HepG2 (cell line): ENCODE data around the gene LYSMD2. TPM values are rescaled to one million over a fixed set of nuclear protein-coding genes. Genes with fewer than 3 reads are reported as not detected.

ENCODE experiments used
- ASH2L ChIP-seq: fragments of 300-600, 200-600 bp; sonication (generic); IDR thresholded peaks from 2 replicates; pipeline ENCODE4 v1.7.0; 2017; ENCODE audit warnings: low read depth, mild to moderate bottlenecking, moderate library complexity, mixed read lengths, low read length; ENCODE audit not compliant: insufficient read length
- TFDP2 ChIP-seq: sonication (generic); formaldehyde crosslinking; IDR thresholded peaks from 2 replicates; pipeline ENCODE4 v1.4.0; 2020; ENCODE audit warnings: missing genetic modification reagents
- ZBTB21 ChIP-seq: sonication (generic); formaldehyde crosslinking; IDR thresholded peaks from 2 replicates; pipeline ENCODE4 v1.4.0; 2020; ENCODE audit warnings: missing genetic modification reagents
- ZBTB3 ChIP-seq: sonication (generic); formaldehyde crosslinking; IDR thresholded peaks from 2 replicates; pipeline ENCODE4 v1.4.0; 2020; ENCODE audit warnings: low read depth, mild to moderate bottlenecking, moderate library complexity, missing genetic modification reagents, borderline replicate concordance
- ZNF142 ChIP-seq: sonication (generic); formaldehyde crosslinking; IDR thresholded peaks from 2 replicates; pipeline ENCODE4 v1.4.0; 2020; ENCODE audit warnings: missing genetic modification reagents
- ZNF20 ChIP-seq: sonication (generic); formaldehyde crosslinking; IDR thresholded peaks from 2 replicates; pipeline ENCODE4 v1.4.0; 2020; ENCODE audit warnings: mild to moderate bottlenecking, moderate library complexity, missing genetic modification reagents
- ZNF776 ChIP-seq: sonication (generic); formaldehyde crosslinking; IDR thresholded peaks from 2 replicates; pipeline ENCODE4 v1.4.0; 2020; ENCODE audit warnings: mild to moderate bottlenecking, missing genetic modification reagents
- ZNF788 ChIP-seq: sonication (generic); formaldehyde crosslinking; IDR thresholded peaks from 2 replicates; pipeline ENCODE4 v1.5.0; 2020; ENCODE audit warnings: mild to moderate bottlenecking, missing genetic modification reagents, borderline replicate concordance
- ZNF800 ChIP-seq: sonication (generic); formaldehyde crosslinking; IDR thresholded peaks from 2 replicates; pipeline ENCODE4 v1.4.0; 2020; ENCODE audit warnings: missing genetic modification reagents
- polyA plus RNA-seq, 8 experiments: library from polyadenylated mRNA; depleted of rRNA in 3 of 8; stranded (reverse) in 7 of 8; unstranded in 1 of 8; fragments of >200 nt; fragmentation: Illumina TruSeq in 4 of 8; extraction: Trizol in 4 of 8; gene quantifications; 2 replicates each; pipeline versions ENCODE4 v1.2.1 to v1.2.3, GENCODE V29; 2011 to 2016; ENCODE audit warnings: low read depth in 4 of 8, missing spikeins in 1 of 8, mixed read lengths in 1 of 8; ENCODE audit not compliant: insufficient read depth in 1 of 8
- total RNA-seq, 5 experiments: library from RNA; depleted of rRNA; stranded (reverse); fragments of >200 nt; fragmentation: Illumina TruSeq; extraction: Trizol; gene quantifications; 2 replicates each; pipeline ENCODE4 v1.2.3, GENCODE V29; 2016; ENCODE audit warnings: low read depth in 1 of 5
- TF ChIP-seq, protein P1 (sequence below): sonication (generic); formaldehyde crosslinking; IDR thresholded peaks from 2 replicates; pipeline ENCODE4 v1.4.0; 2020; ENCODE audit warnings: missing genetic modification reagents, borderline replicate concordance

The LYSMD2 gene
- total and polyA plus RNA-seq, 2 of the 13 experiments (the other 11 are each of a cell fraction or from before 2014, with no cell fraction given) = 0.05 to 0.27 TPM

DNA sequence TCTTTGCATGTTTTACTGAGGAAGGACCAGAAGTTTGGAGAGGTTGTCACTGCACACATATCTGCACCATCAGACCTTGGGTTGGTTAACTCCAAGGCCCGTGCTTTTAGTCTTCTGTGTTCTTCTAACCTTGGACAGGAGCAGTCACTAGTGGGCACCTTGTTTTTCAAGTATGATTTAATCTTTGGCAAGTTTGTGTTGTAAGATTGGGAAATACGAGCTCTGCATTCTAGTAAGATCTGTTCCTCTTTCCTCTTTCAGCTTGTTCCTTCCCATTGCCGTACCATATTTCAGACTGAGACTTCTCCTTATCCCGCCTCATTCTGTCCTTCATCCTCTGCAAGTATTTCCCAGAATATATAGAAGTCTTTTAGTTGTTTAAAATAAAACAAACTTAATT, 19.0 kb upstream of the LYSMD2 start (continued):
- TF ChIP-seq ZNF142 (CRISPR knock-in tag) = no peak
- no peak for TF ChIP-seq ZNF776 (CRISPR knock-in tag)
- no peak for TF ChIP-seq ZNF788 (CRISPR knock-in tag)
- TF ChIP-seq ZBTB21 (CRISPR knock-in tag) = no peak
- no peak for TF ChIP-seq TFDP2 (CRISPR knock-in tag)
- no peak for TF ChIP-seq ZNF20
- TF ChIP-seq, protein P1, sequence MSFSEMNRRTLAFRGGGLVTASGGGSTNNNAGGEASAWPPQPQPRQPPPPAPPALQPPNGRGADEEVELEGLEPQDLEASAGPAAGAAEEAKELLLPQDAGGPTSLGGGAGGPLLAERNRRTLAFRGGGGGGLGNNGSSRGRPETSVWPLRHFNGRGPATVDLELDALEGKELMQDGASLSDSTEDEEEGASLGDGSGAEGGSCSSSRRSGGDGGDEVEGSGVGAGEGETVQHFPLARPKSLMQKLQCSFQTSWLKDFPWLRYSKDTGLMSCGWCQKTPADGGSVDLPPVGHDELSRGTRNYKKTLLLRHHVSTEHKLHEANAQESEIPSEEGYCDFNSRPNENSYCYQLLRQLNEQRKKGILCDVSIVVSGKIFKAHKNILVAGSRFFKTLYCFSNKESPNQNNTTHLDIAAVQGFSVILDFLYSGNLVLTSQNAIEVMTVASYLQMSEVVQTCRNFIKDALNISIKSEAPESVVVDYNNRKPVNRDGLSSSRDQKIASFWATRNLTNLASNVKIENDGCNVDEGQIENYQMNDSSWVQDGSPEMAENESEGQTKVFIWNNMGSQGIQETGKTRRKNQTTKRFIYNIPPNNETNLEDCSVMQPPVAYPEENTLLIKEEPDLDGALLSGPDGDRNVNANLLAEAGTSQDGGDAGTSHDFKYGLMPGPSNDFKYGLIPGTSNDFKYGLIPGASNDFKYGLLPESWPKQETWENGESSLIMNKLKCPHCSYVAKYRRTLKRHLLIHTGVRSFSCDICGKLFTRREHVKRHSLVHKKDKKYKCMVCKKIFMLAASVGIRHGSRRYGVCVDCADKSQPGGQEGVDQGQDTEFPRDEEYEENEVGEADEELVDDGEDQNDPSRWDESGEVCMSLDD = no peak
- no peak for TF ChIP-seq ASH2L
- TF ChIP-seq ZNF800 = no peak
- no peak for TF ChIP-seq ZBTB3 (CRISPR knock-in tag)
